H1 (cell line): ENCODE results near the gene UGT2B7. TPM values are rescaled to one million over a fixed set of nuclear protein-coding genes. Genes with fewer than 3 reads are reported as not detected.

Source experiments
- CTCF ChIA-PET: fragments of 300-600 bp; sonication (Branson Sonifier 250); formaldehyde crosslinking; loops from one replicate; lab custom pipeline; 2021; ENCODE audit not compliant: partially characterized antibody; lab: Charles Lee
- POLR2A ChIA-PET: fragments of 300-600 bp; sonication (Branson Sonifier 250); formaldehyde crosslinking; loops from one replicate; lab custom pipeline; 2021; ENCODE audit warnings: inconsistent platforms; ENCODE audit not compliant: partially characterized antibody; lab: Charles Lee
- DNase-seq, 2 experiments: peaks; one replicate each; pipeline versions ENCODE4 v3.0.0 to v3.0.0-alpha.2; 2010 to 2022; ENCODE audit warnings: low spot score in 2 of 2, low read depth in 1 of 2, mixed read lengths in 1 of 2
- FAIRE-seq: peaks from 2 replicates; lab custom pipeline; 2011; peaks lifted over from hg19 to GRCh38; lab: Jason Lieb, UNC
- H2AFZ ChIP-seq: 2 replicates; pipeline ENCODE4 v1.8.1; 2012; ENCODE audit warnings: low read length, inconsistent platforms
- H2AK5ac ChIP-seq: 2 replicates; pipeline ENCODE4 v1.6.1; 2013; ENCODE audit warnings: low read depth, low read length
- H2BK120ac ChIP-seq: replicated peaks from 2 replicates; pipeline ENCODE3; 2013; ENCODE audit warnings: low read depth, low read length, inconsistent platforms
- H2BK12ac ChIP-seq: 2 replicates; pipeline ENCODE4 v1.6.1; 2013; ENCODE audit warnings: low read depth, low read length
- H2BK15ac ChIP-seq: 2 replicates; pipeline ENCODE4 v1.6.1; 2013; ENCODE audit warnings: low read length
- H2BK20ac ChIP-seq: 2 replicates; pipeline ENCODE4 v1.6.1; 2013; ENCODE audit warnings: low read length
- H2BK5ac ChIP-seq: 2 replicates; pipeline ENCODE4 v1.6.1; 2013; ENCODE audit warnings: low read depth, low read length
- H3K14ac ChIP-seq: 2 replicates; pipeline ENCODE4 v1.6.1; 2013; ENCODE audit warnings: inconsistent platforms; ENCODE audit not compliant: insufficient read length
- H3K18ac ChIP-seq: 2 replicates; pipeline ENCODE4 v1.6.1; 2013; ENCODE audit warnings: low read length; ENCODE audit errors: extremely low read depth
- H3K23ac ChIP-seq: 2 replicates; pipeline ENCODE4 v1.6.1; 2013; ENCODE audit warnings: inconsistent platforms; ENCODE audit not compliant: insufficient read length
- H3K23me2 ChIP-seq: 2 replicates; pipeline ENCODE4 v1.6.1; 2013; ENCODE audit warnings: low read depth, low read length
- H3K27ac ChIP-seq: 2 replicates; pipeline ENCODE4 v1.6.1; 2011; ENCODE audit warnings: low read depth, low read length, inconsistent platforms
- H3K27me3 ChIP-seq, 4 experiments: replicated peaks in 1 of 4; 1 replicate in 1 of 4; 2 replicates in 3 of 4; pipeline versions ENCODE4 v1.6.1 to v1.8.1; 2011 to 2013; ENCODE audit warnings: low read length in 3 of 4, mild to moderate bottlenecking in 3 of 4, inconsistent platforms in 2 of 4, mixed read lengths in 2 of 4, moderate library complexity in 1 of 4; ENCODE audit not compliant: control insufficient read depth in 3 of 4, insufficient read depth in 3 of 4; ENCODE audit errors: extremely low read depth in 1 of 4
- H3K36me3 ChIP-seq, 4 experiments: 2 replicates each; pipeline versions ENCODE4 v1.6.1 to v1.8.1; 2011 to 2013; ENCODE audit warnings: mild to moderate bottlenecking in 4 of 4, low read length in 3 of 4, moderate library complexity in 2 of 4, control low read depth in 1 of 4, inconsistent platforms in 1 of 4; ENCODE audit not compliant: insufficient read depth in 4 of 4, control insufficient read depth in 2 of 4
- H3K4ac ChIP-seq: replicated peaks from 2 replicates; pipeline ENCODE3; 2013; ENCODE audit warnings: low read length, low read depth, mixed read lengths, inconsistent platforms; ENCODE audit not compliant: insufficient read length
- H3K4me1 ChIP-seq, 4 experiments: replicated peaks in 1 of 4; 1 replicate in 1 of 4; 2 replicates in 3 of 4; pipeline versions ENCODE4 v1.6.1 to v1.8.1; 2011 to 2013; ENCODE audit warnings: low read length in 3 of 4, inconsistent platforms in 2 of 4, mixed read lengths in 1 of 4; ENCODE audit not compliant: insufficient read depth in 4 of 4, control insufficient read depth in 3 of 4
- H3K4me2 ChIP-seq, 2 experiments: 2 replicates each; pipeline versions ENCODE4 v1.6.1 to v1.8.1; 2011 to 2013; ENCODE audit warnings: low read depth in 2 of 2, low read length in 2 of 2, control low read depth in 1 of 2, inconsistent platforms in 1 of 2, mild to moderate bottlenecking in 1 of 2; ENCODE audit not compliant: insufficient read depth in 1 of 2
- H3K4me3 ChIP-seq, 4 experiments: fragments of 200-600, 300-600 bp in 1 of 4; sonication (generic), shearing (Covaris generic), sonication (Bioruptor Twin) in 1 of 4; 2 replicates each; pipeline versions ENCODE4 v1.5.1 to v1.8.1; 2011 to 2016; ENCODE audit warnings: low read length in 4 of 4, low read depth in 3 of 4, control low read depth in 2 of 4, inconsistent platforms in 2 of 4, mild to moderate bottlenecking in 2 of 4, mixed read lengths in 1 of 4, moderate library complexity in 1 of 4; ENCODE audit not compliant: insufficient read depth in 2 of 4; ENCODE audit errors: extremely low read depth in 1 of 4
- H3K56ac ChIP-seq: replicated peaks from 2 replicates; pipeline ENCODE3; 2013; ENCODE audit warnings: low read depth, mild to moderate bottlenecking, mixed read lengths, low read length, inconsistent platforms; ENCODE audit not compliant: insufficient read length
- H3K79me1 ChIP-seq: 2 replicates; pipeline ENCODE4 v1.6.1; 2013; ENCODE audit warnings: low read depth, low read length, control low read depth
- H3K79me2 ChIP-seq, 2 experiments: 2 replicates each; pipeline versions ENCODE4 v1.6.1 to v1.8.1; 2012 to 2013; ENCODE audit warnings: low read length in 2 of 2, mild to moderate bottlenecking in 2 of 2, inconsistent platforms in 1 of 2; ENCODE audit not compliant: insufficient read depth in 2 of 2, control insufficient read depth in 1 of 2
- H3K9ac ChIP-seq, 4 experiments: replicated peaks in 1 of 4; 1 replicate in 1 of 4; 2 replicates in 3 of 4; pipeline versions ENCODE4 v1.6.1 to v1.8.1; 2011 to 2013; ENCODE audit warnings: low read depth in 3 of 4, low read length in 3 of 4, control low read depth in 2 of 4, mild to moderate bottlenecking in 2 of 4, moderate library complexity in 2 of 4, inconsistent platforms in 1 of 4; ENCODE audit errors: extremely low read depth in 1 of 4
- H3K9me3 ChIP-seq, 2 experiments: 2 replicates each; pipeline versions ENCODE4 v1.6.1 to v1.8.1; 2012 to 2013; ENCODE audit warnings: mild to moderate bottlenecking in 2 of 2, moderate library complexity in 2 of 2, control low read depth in 1 of 2, inconsistent platforms in 1 of 2, low read depth in 1 of 2, low read length in 1 of 2, mixed read lengths in 1 of 2; ENCODE audit not compliant: insufficient read depth in 2 of 2
- H4K20me1 ChIP-seq, 2 experiments: replicated peaks in 1 of 2; 2 replicates each; pipeline versions ENCODE3 to v1.8.1; 2011 to 2013; ENCODE audit warnings: inconsistent platforms in 2 of 2, low read length in 2 of 2, mild to moderate bottlenecking in 1 of 2; ENCODE audit not compliant: insufficient read depth in 2 of 2, control insufficient read depth in 1 of 2
- H4K5ac ChIP-seq: 2 replicates; pipeline ENCODE4 v1.6.1; 2013; ENCODE audit warnings: low read length, low read depth, mixed read lengths, inconsistent platforms; ENCODE audit not compliant: insufficient read length
- H4K8ac ChIP-seq: 2 replicates; pipeline ENCODE4 v1.8.0; 2013; ENCODE audit warnings: mild to moderate bottlenecking, moderate library complexity, low read length, inconsistent platforms; ENCODE audit not compliant: insufficient read depth; ENCODE audit errors: extremely low read depth
- H4K91ac ChIP-seq: replicated peaks from 2 replicates; pipeline ENCODE3; 2013; ENCODE audit warnings: low read length, mixed read lengths, inconsistent platforms; ENCODE audit not compliant: insufficient read length
- RAD21 ChIP-seq, 2 experiments: IDR thresholded peaks in 1 of 2; conservative IDR thresholded peaks in 1 of 2; 2 replicates each; pipeline ENCODE4 v1.6.1; 2011; ENCODE audit warnings: low read depth in 2 of 2, low read length in 2 of 2, improper control_type of control experiment in 1 of 2, inconsistent platforms in 1 of 2, mild to moderate bottlenecking in 1 of 2, moderate library complexity in 1 of 2
- RFX5 ChIP-seq: IDR thresholded peaks from 2 replicates; pipeline ENCODE4 v1.6.1; 2011; ENCODE audit warnings: low read depth, low read length, improper control_type of control experiment, borderline replicate concordance
- SRF ChIP-seq: IDR thresholded peaks from 2 replicates; pipeline ENCODE4 v1.6.1; 2011; ENCODE audit warnings: mild to moderate bottlenecking, low read depth, low read length, moderate library complexity
- YY1 ChIP-seq: IDR thresholded peaks from 2 replicates; pipeline ENCODE4 v1.6.1; 2011; ENCODE audit warnings: low read depth, mild to moderate bottlenecking, low read length
- WGBS, 2 experiments: shearing (Covaris generic) in 1 of 2; methylation state at CpG; one replicate each; pipeline versions ENCODE4 v1.1.6 to v1.1.7; 2013 to 2015; ENCODE audit warnings: low lambda C conversion rate in 2 of 2, mixed read lengths in 2 of 2, inconsistent platforms in 1 of 2, low coverage in 1 of 2, missing lambda C conversion rate in 1 of 2; ENCODE audit not compliant: insufficient replicate concordance in 2 of 2, insufficient coverage in 1 of 2, insufficient read length in 1 of 2; ENCODE audit errors: extremely low coverage in 1 of 2, missing lambda C conversion rate in 1 of 2; 5-methylcytosine and 5-hydroxymethylcytosine counted together
- polyA plus RNA-seq, 7 experiments: library from polyadenylated mRNA; depleted of rRNA in 3 of 7; stranded (reverse) in 5 of 7; unstranded in 2 of 7; fragments of >200 nt in 5 of 7; fragments of 200-250 nt in 2 of 7; gene quantifications; 1 replicate in 5 of 7; 2 replicates in 1 of 7; 4 replicates in 1 of 7; pipeline versions ENCODE4 v1.2.1 to v1.2.3, GENCODE V29; 2011 to 2013; ENCODE audit warnings: missing spikeins in 2 of 7, mixed read lengths in 2 of 7
- total RNA-seq: library from RNA; stranded (reverse); fragmentation: NEBNext Ultra II Directional; extraction: Animal tissue kit (Norgen Biotek cat#: 25700); gene quantifications from 2 replicates; pipeline ENCODE4 v1.2.1, GENCODE V29; 2021
- TF ChIP-seq, protein P1 (sequence below), 3 experiments: IDR thresholded peaks; 1 replicate in 2 of 3; 2 replicates in 1 of 3; pipeline versions ENCODE4 v1.5.1 to v1.6.1; 2011; ENCODE audit warnings: low read length in 3 of 3, mild to moderate bottlenecking in 3 of 3, inconsistent platforms in 2 of 3, low read depth in 1 of 3, moderate library complexity in 1 of 3; ENCODE audit not compliant: insufficient read depth in 1 of 3; ENCODE audit errors: control extremely low read depth in 1 of 3
- TF ChIP-seq, protein P2 (sequence below): IDR thresholded peaks from 2 replicates; pipeline ENCODE4 v1.6.1; 2012; ENCODE audit warnings: inconsistent platforms

The UGT2B7 gene
- total and polyA plus RNA-seq, 2 of the 8 experiments (the other 6 are each of a cell fraction or from before 2014, with no cell fraction given), result not detected

DNA sequence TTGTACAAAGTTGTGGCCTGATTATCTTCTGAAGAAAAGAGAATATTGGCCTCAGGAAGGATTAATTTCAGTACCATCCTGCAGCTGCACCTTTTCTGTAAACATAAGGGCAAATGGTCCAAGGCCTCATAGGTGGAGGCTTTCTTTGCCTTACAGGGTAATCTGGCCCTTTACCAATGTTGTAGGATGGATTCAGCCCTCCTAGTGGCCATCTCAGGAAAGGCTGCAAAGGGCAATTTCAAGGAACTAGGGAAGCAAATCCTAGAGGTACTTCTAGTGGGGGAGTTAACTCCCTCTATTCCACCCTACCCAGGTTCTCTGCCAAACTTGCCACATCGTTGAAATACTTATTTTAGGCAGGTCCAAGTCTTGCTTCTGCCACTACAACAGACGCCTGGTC lies 60.6 kb downstream of the UGT2B7 start:
- Histone ChIP-seq H2BK12ac (no peak overlapping the region), H3K56ac (no peak overlapping the region), H4K5ac (no peak overlapping the region), H3K9me3 (no peaks in the 10 kb centered on the region), H2BK15ac (no peak overlapping the region), H4K20me1 (no peaks in the 10 kb centered on the region), H2BK120ac (no peak overlapping the region), H2AK5ac (no peak overlapping the region), H3K36me3 (no peaks in the 10 kb centered on the region), H3K4ac (no peak overlapping the region), H2BK5ac (no peak overlapping the region), H3K14ac (no peak overlapping the region), H3K79me1 (no peaks in the 10 kb centered on the region), H4K91ac (no peak overlapping the region), H3K23ac (no peak overlapping the region), H2AFZ (no peak overlapping the region), H4K8ac (no peak overlapping the region), H3K4me1 (no peaks in the 10 kb centered on the region), H2BK20ac (no peak overlapping the region), H3K23me2 (no peaks in the 10 kb centered on the region), H3K27me3 (no peaks in the 10 kb centered on the region), H3K27ac (no peak overlapping the region), H3K79me2 (no peaks in the 10 kb centered on the region), H3K18ac (no peak overlapping the region), H3K4me3 (no peak overlapping the region), H3K4me2 (no peak overlapping the region), H3K9ac (no peak overlapping the region)
- DNase-seq, result peak in 1 of 2 experiments; percentile 51
- ChIA-PET CTCF (interaction anchor here (0.6 to 1.3 kb wide), 3 partner anchors 13 to 72 kb away, joined by 3 read pairs; no protein-coding TSS in a partner anchor), POLR2A (no interaction called here)
- peak; percentile 85 for FAIRE-seq
- TF ChIP-seq SRF (no peak), RFX5 (no peak), YY1 (no peak), RAD21 (IDR thresholded peaks at IDR 0.05 in 1 of 2, conservative IDR thresholded peaks at IDR 0.05 in 1 of 2; ENCODE audit: low read depth in 2 of 2, low read length in 2 of 2) (peak; percentile 43 to 60)
- TF ChIP-seq, protein P1, sequence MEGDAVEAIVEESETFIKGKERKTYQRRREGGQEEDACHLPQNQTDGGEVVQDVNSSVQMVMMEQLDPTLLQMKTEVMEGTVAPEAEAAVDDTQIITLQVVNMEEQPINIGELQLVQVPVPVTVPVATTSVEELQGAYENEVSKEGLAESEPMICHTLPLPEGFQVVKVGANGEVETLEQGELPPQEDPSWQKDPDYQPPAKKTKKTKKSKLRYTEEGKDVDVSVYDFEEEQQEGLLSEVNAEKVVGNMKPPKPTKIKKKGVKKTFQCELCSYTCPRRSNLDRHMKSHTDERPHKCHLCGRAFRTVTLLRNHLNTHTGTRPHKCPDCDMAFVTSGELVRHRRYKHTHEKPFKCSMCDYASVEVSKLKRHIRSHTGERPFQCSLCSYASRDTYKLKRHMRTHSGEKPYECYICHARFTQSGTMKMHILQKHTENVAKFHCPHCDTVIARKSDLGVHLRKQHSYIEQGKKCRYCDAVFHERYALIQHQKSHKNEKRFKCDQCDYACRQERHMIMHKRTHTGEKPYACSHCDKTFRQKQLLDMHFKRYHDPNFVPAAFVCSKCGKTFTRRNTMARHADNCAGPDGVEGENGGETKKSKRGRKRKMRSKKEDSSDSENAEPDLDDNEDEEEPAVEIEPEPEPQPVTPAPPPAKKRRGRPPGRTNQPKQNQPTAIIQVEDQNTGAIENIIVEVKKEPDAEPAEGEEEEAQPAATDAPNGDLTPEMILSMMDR (IDR thresholded peaks at IDR 0.05; ENCODE audit: control extremely low read depth in 1 of 3, insufficient read depth in 1 of 3, low read depth in 1 of 3, low read length in 3 of 3), result peak in 2 of 3 experiments; percentile 42 to 70; a peak in 3 of 4 replicates
- TF ChIP-seq, protein P2, sequence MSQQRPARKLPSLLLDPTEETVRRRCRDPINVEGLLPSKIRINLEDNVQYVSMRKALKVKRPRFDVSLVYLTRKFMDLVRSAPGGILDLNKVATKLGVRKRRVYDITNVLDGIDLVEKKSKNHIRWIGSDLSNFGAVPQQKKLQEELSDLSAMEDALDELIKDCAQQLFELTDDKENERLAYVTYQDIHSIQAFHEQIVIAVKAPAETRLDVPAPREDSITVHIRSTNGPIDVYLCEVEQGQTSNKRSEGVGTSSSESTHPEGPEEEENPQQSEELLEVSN, result no peak
- WGBS, 2 experiments, result 84% methylated on average over 2 of the region's 2 CpGs; no CpG with 5 or more reads in 1 of the 2 experiments
